ENCODE results near the gene CTSZ. TPM values are rescaled to one million over a fixed set of nuclear protein-coding genes. Genes with fewer than 3 reads are reported as not detected.

Gene CTSZ
- total and polyA plus RNA-seq, 4 donors = 11.8 to 233 (median 188) TPM

- Histone ChIP-seq H3K9me3 (ENCODE audit: control insufficient read depth in 4 of 4, low read length in 3 of 4) (no peaks in the 10 kb centered on the region), H3K27ac (ENCODE audit: low read depth in 1 of 2, low read length in 2 of 2) (peak overlapping the region; percentile 82 to 92), H3K36me3 (ENCODE audit: control insufficient read depth in 4 of 4, insufficient read depth in 3 of 4, low read depth in 1 of 4, low read length in 3 of 4) (peaks cover 0 to 4% (median 2%) of the 10 kb centered on the region in 4 donors), H3K27me3 (ENCODE audit: control insufficient read depth in 4 of 4, insufficient read depth in 4 of 4, low read length in 3 of 4) (no peaks in the 10 kb centered on the region), H3K4me3 (ENCODE audit: low read depth in 1 of 3, low read length in 3 of 3) (peak overlapping the region in 1 of 3 donors; percentile 83), H3K4me1 (ENCODE audit: control insufficient read depth in 4 of 4, insufficient read depth in 4 of 4, low read length in 3 of 4) (peaks cover 11 to 38% (median 26%) of the 10 kb centered on the region in 4 donors), H3K9ac (ENCODE audit: low read depth in 1 of 2, low read length in 2 of 2) (no peak overlapping the region)
- TF ChIP-seq HNF4A (conservative IDR thresholded peaks at IDR 0.05) (no peak), RAD21 (IDR thresholded peaks at IDR 0.05) (no peak), SP1 (IDR thresholded peaks at IDR 0.05) (no peak), NR2F2 (IDR thresholded peaks at IDR 0.05) (no peak)
- no peak for DNase-seq (ENCODE audit: low spot score)
- 89% methylated on average over 24 of the region's 24 CpGs for WGBS
These were observed 834 bp upstream of the CTSZ start for GRCh38 chr20:59007665-59008511.

GRCh38 chr20:59006167-59006863 lies 739 bp downstream of the CTSZ start:
- no peaks in the 10 kb centered on the region for H3K27me3 ChIP-seq (ENCODE audit: control insufficient read depth in 4 of 4, insufficient read depth in 4 of 4, low read length in 3 of 4)
- peak overlapping the region; percentile 82 to 92 for H3K27ac ChIP-seq (ENCODE audit: low read depth in 1 of 2, low read length in 2 of 2)
- no peak for DNase-seq (ENCODE audit: low spot score)
- peak overlapping the region; percentile 68 to 83 (median 75) for H3K4me3 ChIP-seq (ENCODE audit: low read depth in 1 of 3, low read length in 3 of 3)
- H3K4me1 ChIP-seq (ENCODE audit: control insufficient read depth in 4 of 4, insufficient read depth in 4 of 4, low read length in 3 of 4) = peaks cover 11 to 38% (median 26%) of the 10 kb centered on the region in 4 donors
- H3K9ac ChIP-seq (ENCODE audit: low read depth in 1 of 2, low read length in 2 of 2) = peak overlapping the region; percentile 10 to 68
- H3K36me3 ChIP-seq (ENCODE audit: control insufficient read depth in 4 of 4, insufficient read depth in 3 of 4, low read depth in 1 of 4, low read length in 3 of 4) = peaks cover 3 to 9% (median 4%) of the 10 kb centered on the region in 4 donors
- 17% methylated on average over 29 of the region's 29 CpGs for WGBS
- TF ChIP-seq ATF3 (IDR thresholded peaks at IDR 0.05) = no peak
- no peak for TF ChIP-seq GABPA (IDR thresholded peaks at IDR 0.05 in 1 of 2, conservative IDR thresholded peaks at IDR 0.05 in 1 of 2)
- TF ChIP-seq RAD21 (IDR thresholded peaks at IDR 0.05) = peak; percentile 12 to 49
- TF ChIP-seq RXRA (IDR thresholded peaks at IDR 0.05) = peak; percentile 98 to 99
- TF ChIP-seq FOXA2 (IDR thresholded peaks at IDR 0.05) = no peak
- TF ChIP-seq SP1 (IDR thresholded peaks at IDR 0.05) = peak; percentile 90
- TF ChIP-seq EGR1 (IDR thresholded peaks at IDR 0.05; ENCODE audit: low read depth in 2 of 2) = peak in 1 of 2 donors; percentile 16
- TF ChIP-seq TAF1 (conservative IDR thresholded peaks at IDR 0.05) = no peak
- TF ChIP-seq MAX (IDR thresholded peaks at IDR 0.05) = no peak
- no peak for TF ChIP-seq JUND (IDR thresholded peaks at IDR 0.05)
- no peak for TF ChIP-seq FOXA1 (IDR thresholded peaks at IDR 0.05)
- TF ChIP-seq ZBTB33 (IDR thresholded peaks at IDR 0.05) = no peak
- peak; percentile 67 for TF ChIP-seq YY1 (IDR thresholded peaks at IDR 0.05)
- peak; percentile 42 for TF ChIP-seq REST (IDR thresholded peaks at IDR 0.05)
- TF ChIP-seq HNF4A (conservative IDR thresholded peaks at IDR 0.05) = peak; percentile 89
- TF ChIP-seq NR2F2 (IDR thresholded peaks at IDR 0.05) = peak; percentile 78
- peak; percentile 50 for TF ChIP-seq HNF4G (IDR thresholded peaks at IDR 0.05)
- no peak for TF ChIP-seq CTCF (IDR thresholded peaks at IDR 0.05; ENCODE audit: low read depth, low read length, missing input control)
- no peaks in the 10 kb centered on the region for H3K9me3 ChIP-seq (ENCODE audit: control insufficient read depth in 4 of 4, low read length in 3 of 4)
